H1 (cell line): ENCODE data around the gene MRPL22.
A peak's percentile ranks its signal among the peaks of the same experiment; 100 is the strongest.

Experiments used
- BCL11A ChIP-seq, 2 experiments: IDR thresholded peaks; one replicate each; pipeline ENCODE4 v1.6.1; 2011; ENCODE audit warnings: low read depth in 2 of 2, low read length in 2 of 2, mild to moderate bottlenecking in 2 of 2
- CTCF ChIP-seq, 3 experiments: IDR thresholded peaks; 1 replicate in 2 of 3; 2 replicates in 1 of 3; pipeline versions ENCODE4 v1.5.1 to v1.6.1; 2011; ENCODE audit warnings: low read length in 3 of 3, mild to moderate bottlenecking in 3 of 3, inconsistent platforms in 2 of 3, low read depth in 1 of 3, moderate library complexity in 1 of 3; ENCODE audit not compliant: insufficient read depth in 1 of 3; ENCODE audit errors: control extremely low read depth in 1 of 3
- EP300 ChIP-seq, 2 experiments: IDR thresholded peaks; 1 replicate in 1 of 2; 2 replicates in 1 of 2; pipeline ENCODE4 v1.6.1; 2011 to 2012; ENCODE audit warnings: low read depth in 2 of 2, low read length in 2 of 2, mild to moderate bottlenecking in 2 of 2, borderline replicate concordance in 1 of 2, inconsistent platforms in 1 of 2, moderate library complexity in 1 of 2
- EZH2 ChIP-seq: fragments of 200-600 bp; sonication (generic); IDR thresholded peaks from 2 replicates; pipeline ENCODE4 v1.7.1; 2012; ENCODE audit warnings: low read depth, mild to moderate bottlenecking, moderate library complexity, low read length, inconsistent platforms; ENCODE audit not compliant: severe bottlenecking
- HDAC2 ChIP-seq, 2 experiments: fragments of 300-600 bp in 1 of 2; sonication (generic) in 1 of 2; IDR thresholded peaks; 2 replicates each; pipeline ENCODE4 v1.6.1; 2011 to 2012; ENCODE audit warnings: low read depth in 2 of 2, low read length in 2 of 2, mild to moderate bottlenecking in 2 of 2, moderate library complexity in 2 of 2, borderline replicate concordance in 1 of 2, inconsistent platforms in 1 of 2
- POLR2AphosphoS5 ChIP-seq: IDR thresholded peaks from 2 replicates; pipeline ENCODE4 v1.6.1; 2011; ENCODE audit warnings: low read depth, low read length
- TAF1 ChIP-seq: IDR thresholded peaks from 2 replicates; pipeline ENCODE4 v1.6.1; 2011; ENCODE audit warnings: mild to moderate bottlenecking, low read depth, low read length
- TF ChIP-seq, protein P1 (sequence below): IDR thresholded peaks from 2 replicates; pipeline ENCODE4 v1.6.1; 2011; ENCODE audit warnings: low read depth, mild to moderate bottlenecking, low read length; ENCODE audit not compliant: insufficient read depth

DNA sequence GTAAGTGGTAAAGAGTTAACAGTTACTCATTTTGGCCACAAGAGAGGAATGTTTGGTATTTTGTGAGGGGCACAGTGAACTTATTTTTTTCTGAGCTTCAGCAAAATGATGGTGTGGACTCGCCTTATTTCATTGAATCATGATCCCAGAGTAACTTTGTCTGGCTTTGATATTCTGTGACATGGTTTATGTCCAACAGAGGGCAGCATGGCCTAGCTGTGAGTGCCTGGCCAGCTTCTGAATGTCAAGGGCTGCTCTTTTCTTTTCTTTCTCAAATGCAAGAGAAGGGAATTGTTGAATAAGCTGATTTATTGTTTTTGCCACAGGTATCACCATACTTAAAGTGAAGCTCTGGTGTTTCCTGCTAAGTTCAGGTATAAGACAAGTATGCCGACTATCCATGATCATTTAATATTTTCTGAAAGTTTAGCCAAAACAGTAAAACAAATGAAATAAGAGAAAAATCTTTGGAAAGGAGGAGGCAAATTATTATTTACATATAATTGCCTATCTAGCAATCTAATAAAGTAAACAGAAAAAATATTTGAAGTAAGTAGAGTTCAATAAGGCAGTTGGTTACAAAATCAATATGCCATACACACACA is 31.7 kb downstream of the MRPL22 start:
- TF ChIP-seq HDAC2 (IDR thresholded peaks at IDR 0.05; ENCODE audit: borderline replicate concordance in 1 of 2, low read depth in 2 of 2, low read length in 2 of 2) (no peak), BCL11A (IDR thresholded peaks at IDR 0.05; ENCODE audit: low read depth in 2 of 2, low read length in 2 of 2) (no peak), EP300 (IDR thresholded peaks at IDR 0.05; ENCODE audit: borderline replicate concordance in 1 of 2, low read depth in 2 of 2, low read length in 2 of 2) (no peak), CTCF (IDR thresholded peaks at IDR 0.05; ENCODE audit: control extremely low read depth in 1 of 3, insufficient read depth in 1 of 3, low read depth in 1 of 3, low read length in 3 of 3) (peak; percentile 52 to 84 (median 80)), EZH2 (no peak), TAF1 (no peak), POLR2AphosphoS5 (no peak)
- TF ChIP-seq, protein P1, sequence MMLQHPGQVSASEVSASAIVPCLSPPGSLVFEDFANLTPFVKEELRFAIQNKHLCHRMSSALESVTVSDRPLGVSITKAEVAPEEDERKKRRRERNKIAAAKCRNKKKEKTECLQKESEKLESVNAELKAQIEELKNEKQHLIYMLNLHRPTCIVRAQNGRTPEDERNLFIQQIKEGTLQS, result no peak
